ENCODE data around the gene SMYD3.
"Not testable (repeated sequence)": the region's sequence is repeated elsewhere in the genome, so short reads cannot be mapped to it uniquely, and the experiment has no call there.

SMYD3 gene

DNA sequence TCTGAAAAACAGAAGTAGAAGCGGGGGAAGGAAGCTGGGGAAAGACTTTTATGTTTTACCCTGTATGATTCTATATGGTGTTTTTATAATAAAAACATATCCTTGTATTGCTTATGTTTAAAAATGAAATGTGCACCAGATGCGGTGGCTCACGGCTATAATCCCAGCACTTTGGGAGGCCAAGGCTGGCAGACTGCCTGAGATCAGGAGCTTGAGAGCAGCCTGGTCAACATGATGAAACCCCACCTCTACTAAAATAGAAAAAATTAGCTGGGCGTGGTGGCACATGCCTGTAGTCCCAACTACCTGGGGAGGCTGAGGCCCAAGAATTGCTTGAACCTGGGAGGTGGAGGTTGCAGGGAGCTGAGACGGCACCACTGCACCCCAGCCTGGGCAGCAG lies 155.4 kb downstream of the SMYD3 start:
- no peak for ATAC-seq

GRCh38 chr1:246350745-246351144 lies 156.3 kb downstream of the SMYD3 start:
- no peak for ATAC-seq

DNA sequence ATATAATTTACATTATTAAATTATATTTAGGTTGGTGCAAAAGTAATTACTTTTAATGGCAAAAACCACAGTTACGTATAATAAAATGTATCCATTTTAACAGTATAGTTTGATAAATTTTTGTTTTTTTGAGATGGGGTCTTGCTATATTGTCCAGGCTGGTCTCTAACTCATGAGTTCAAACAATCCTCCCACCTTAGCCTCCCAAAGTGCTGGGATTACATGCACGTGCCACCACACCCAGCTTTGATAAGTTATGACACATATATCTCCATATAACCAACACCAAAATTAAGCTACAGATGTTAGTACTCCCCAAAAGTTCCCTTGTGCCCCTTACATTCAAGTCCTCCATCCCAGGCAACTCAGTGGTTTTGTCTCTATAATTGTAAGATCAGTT lies 163.1 kb downstream of the SMYD3 start:
- no peak for ATAC-seq

- ATAC-seq = no peak
Observed at GRCh38 chr1:246343251-246343650, 163.8 kb downstream of the SMYD3 start.

- ATAC-seq = peak; percentile 41 to 58
Observed at GRCh38 chr1:246338546-246338945, 168.5 kb downstream of the SMYD3 start.

GRCh38 chr1:246338098-246338497 lies 169.0 kb downstream of the SMYD3 start:
- ATAC-seq = no peak

DNA sequence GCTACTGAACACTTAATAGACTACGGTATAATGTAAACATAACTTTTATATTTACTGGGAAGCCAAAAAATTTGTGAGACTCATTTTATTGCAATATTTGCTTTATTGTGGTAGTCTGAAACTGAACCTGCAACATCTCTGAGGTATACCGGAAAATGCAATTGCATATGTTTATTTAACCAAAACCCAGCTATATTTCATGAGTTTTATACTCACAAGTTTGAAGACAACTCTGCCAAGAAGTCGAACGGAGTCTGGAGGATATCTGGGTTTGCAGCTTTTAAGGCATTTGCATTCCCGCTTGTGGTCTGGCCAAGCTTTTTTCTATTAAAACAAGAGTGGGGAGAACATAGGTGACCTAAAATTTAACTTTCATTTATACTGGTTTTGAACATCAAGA lies 171.9 kb downstream of the SMYD3 start:
- no peak for ATAC-seq

GRCh38 chr1:246333855-246334254 lies 173.2 kb downstream of the SMYD3 start:
- no peak for ATAC-seq

DNA sequence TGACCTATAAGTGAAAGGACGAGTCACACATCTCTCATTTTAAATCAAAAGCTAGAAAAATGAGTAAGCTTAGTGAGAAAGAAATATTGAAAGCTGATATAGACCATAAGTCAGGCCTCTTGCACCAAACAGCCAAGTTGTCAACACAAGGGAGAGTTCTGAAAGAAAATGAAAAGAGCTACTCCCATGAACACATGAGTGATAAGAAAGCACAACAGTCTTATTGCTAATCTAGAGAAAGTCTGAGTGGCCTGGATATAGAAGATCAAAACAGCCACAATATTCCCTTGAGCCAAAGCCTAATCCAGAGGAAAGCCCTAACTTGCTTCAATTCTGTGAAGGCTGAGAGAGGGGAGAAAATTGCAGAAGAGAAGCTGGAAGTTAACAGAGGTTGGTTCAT lies 175.0 kb downstream of the SMYD3 start:
- peak; percentile 60 to 66 for ATAC-seq

DNA sequence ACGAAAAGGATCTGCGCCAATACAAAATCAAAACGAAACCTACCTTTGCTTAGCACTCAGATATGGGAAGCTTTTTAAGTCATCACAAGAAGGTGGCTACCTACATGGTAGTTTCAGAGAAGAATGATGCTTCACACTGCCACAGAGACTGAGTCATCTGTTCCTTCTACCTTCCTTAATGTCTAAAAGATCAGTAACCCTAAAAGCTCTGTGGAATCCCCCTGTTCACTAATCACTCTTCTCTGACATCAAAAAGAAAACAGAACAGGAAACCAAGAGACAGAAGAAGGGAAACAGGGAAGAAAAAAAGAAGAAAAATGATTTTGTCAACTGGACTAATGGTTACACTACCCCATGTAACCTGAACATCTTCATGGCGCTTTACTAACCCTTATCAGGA lies 177.2 kb downstream of the SMYD3 start:
- ATAC-seq = peak; percentile 92 to 96

DNA sequence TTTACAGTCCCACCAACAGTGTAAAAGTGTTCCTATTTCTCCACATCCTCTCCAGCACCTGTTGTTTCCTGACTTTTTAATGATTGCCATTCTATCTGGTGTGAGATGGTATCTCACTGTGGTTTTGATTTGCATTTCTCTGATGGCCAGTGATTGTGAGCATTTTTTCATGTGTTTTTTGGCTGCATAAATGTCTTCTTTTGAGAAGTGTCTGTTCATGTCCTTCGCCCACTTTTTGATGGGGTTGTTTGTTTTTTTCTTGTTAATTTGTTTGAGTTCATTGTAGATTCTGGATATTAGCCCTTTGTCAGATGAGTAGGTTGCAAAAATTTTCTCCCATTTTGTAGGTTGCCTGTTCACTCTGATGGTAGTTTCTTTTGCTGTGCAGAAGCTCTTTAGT lies 177.8 kb downstream of the SMYD3 start:
- not testable (repeated sequence) for ATAC-seq

- no peak for ATAC-seq
Observed at GRCh38 chr1:246324711-246325110, 182.4 kb downstream of the SMYD3 start.

DNA sequence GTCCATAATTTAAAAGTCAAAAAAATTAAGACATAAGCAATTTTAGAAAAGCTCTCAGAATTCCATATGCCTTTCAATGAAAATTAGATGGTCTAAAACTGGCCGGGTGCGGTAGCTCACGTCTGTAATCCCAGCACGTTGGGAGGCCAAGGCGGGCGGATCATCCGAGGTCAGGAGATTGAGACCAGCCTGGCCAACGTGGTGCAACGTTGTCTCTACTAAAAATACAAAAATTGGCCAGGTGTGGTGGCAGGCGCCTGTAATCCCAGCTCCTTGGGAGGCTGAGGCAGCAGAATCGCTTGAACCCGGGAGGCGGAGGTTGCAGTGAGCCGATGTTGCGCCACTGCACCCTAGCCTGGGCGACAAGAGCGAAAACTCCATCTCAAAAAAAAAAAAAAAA lies 183.0 kb downstream of the SMYD3 start:
- not testable (repeated sequence) for ATAC-seq

DNA sequence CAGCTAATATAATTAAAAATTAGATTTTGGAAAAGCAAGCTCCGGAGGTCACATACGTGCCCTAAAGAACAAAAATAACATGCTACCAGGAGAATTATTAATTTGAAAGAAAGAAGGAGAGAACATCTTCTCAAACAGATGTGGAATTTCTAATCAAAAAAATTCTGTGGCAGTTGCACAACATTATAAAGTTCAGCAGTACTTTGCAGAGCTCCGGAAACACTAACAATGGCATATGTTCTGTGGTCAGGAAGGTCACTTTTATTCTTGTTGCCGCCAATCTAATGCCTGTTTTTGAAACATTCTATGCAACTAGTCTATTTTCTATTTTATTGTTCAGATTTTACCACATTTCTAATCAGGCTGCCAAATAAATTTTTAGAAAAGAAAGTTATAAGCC lies 186.8 kb downstream of the SMYD3 start:
- ATAC-seq = no peak

DNA sequence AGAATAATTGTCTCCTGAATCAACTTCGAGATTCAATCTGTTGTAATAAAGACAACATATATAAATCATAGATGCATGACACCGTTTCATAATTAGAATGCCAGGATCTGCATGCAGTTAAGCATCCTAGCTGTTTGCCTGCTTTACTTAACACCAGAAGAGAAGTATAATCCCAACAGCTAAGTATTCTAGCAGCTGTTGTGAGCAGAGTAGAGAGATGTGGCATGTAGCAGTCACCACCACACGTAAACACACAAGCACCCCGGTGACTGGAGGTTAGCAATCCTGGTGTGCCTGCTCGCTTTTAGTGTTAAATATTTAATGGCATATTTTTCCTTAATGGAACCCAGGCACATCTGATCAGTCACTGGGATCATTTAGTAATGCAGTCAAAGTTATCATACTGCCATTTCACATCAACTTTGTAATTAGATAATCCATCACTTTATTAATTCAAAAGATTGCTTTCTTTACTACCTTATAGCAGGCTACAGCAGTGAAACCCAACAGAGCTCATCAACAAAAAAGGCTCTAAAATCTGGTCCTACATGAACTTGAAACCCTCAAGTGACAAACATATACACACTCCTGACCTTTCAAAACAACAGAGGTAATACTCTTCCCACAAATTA lies 187.9 kb downstream of the SMYD3 start:
- ATAC-seq = no peak

DNA sequence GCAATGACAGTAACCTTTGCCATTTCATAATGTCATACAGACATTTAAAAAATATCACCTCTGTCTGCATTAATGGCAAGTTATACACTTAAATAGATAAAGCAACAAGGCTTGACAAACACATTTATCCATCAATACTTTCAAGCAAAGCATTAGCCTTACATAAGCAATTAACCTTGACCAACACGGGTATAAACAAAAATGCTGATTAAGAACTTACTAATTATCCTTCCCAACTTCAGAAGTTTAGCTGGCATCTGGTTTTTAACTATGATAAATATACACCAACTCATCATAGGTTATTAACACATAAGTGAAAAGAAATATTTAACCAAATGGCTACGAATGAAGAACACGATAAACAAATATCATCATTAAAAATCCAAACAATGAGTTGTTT lies 188.5 kb downstream of the SMYD3 start:
- ATAC-seq = no peak

DNA sequence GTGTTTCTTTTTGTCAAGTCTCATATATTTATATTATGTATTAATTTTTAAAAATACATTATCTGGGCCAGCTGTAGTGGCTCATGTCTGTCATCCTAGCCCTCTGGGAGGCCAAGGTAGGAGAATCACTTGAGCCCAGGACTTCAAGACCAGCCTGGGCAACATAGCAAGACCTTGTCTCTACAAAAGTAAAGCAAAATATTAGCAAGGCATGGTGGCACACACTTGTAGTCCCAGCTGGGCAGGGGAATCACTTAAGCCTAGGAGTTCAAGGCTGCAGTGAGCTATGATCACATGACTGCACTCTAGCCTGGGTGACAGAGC lies 189.1 kb downstream of the SMYD3 start:
- ATAC-seq = no peak

DNA sequence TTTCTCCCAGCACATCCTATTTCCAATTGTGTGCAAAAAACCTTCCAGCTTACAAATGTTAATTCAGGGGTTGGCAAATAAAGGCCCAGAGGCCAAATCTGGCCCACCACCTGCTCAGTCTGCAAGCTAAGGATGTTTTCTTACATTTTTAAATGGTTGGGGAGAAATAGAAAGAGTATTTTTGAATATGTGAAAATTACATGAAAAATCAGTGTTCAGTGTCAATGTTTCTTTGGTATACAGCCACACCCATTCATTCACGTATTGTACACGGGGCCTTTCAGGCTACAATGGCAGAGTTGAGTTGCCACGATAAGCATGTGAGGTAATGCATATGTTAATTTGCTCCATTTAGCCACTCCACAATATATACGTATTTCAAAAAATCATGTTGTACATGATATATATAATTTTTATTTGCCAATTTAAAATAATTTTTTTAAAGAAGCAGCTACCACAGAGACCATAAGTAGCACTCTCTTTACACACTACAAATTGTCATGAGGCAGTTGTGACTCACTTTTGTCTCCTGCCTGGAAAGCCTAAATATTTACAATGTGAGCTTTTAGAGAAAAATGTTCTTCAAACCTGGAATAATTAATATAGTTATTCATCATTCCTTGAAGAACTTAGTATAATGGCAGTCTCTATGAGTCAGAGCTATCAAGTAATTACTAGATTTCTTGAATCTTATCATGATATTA lies 189.6 kb downstream of the SMYD3 start:
- ATAC-seq = no peak

- no peak for ATAC-seq
Observed at GRCh38 chr1:246311461-246311860, 195.6 kb downstream of the SMYD3 start.

- ATAC-seq = no peak
Observed at GRCh38 chr1:246309247-246309884, 197.7 kb downstream of the SMYD3 start.

DNA sequence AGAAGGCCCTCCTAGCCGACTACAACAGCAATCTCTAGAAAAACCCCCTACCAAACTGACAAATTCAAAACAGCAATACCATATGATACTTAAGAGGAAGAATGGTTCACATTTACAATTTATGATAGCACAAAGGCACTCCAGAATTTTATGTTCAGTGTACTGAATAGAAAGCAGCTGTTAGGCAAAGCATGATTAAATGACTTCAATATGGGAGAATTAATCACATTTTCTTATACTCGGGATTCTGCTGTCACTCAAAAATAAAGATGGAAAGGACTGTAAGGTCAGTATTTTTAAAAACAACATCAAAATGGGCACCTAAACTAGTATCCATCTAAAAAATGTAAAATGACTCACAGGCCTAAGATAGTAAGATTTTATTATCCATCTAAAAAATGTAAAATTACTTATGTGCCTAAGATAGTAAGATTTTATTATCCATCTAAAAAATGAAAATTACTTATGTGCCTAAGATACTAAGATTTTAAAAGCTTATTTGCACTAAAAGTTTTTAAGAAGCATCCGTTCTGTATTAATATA lies 198.5 kb downstream of the SMYD3 start:
- no peak for ATAC-seq

DNA sequence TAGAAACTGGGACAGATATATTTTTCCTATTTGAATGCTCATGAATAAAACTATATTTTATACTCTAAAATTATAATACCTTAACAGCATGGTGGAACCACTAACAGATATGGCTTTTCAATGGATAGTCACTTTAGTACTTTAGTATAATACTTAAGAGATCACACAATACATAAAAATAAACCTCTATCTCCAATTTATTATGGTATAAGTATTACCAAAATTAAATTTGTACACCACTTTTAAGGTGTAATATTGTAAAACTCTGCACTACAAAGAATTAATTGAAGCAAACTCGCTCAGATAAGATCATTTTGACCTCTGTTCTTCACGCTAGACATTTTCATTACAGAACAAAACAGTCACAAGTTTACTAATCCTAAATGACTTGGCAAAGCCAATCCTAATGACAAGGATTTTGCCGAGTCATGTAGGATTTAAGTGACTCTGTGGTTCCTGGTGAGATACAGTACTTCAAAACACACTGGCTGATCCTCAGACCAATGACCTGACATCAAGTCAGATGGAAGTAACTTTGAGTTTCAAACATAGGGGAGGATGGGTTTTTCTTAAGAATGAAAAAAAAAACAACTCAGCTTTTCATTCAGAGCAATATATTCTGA lies 200.6 kb downstream of the SMYD3 start:
- no peak for ATAC-seq

GRCh38 chr1:246304484-246305259 lies 202.4 kb downstream of the SMYD3 start:
- no peak for ATAC-seq
